Osteoblast (primary cell): ENCODE measurements around the gene NOC4L. TPM values are rescaled to one million over a fixed set of nuclear protein-coding genes. Genes with fewer than 3 reads are reported as not detected.

Experiments used
- DNase-seq: peaks from one replicate; pipeline ENCODE4 v3.0.0; 2011; ENCODE audit warnings: low spot score, mixed read lengths; ENCODE audit not compliant: insufficient read length; ENCODE audit errors: missing footprints
- H2AFZ ChIP-seq: 2 replicates; pipeline ENCODE4 v1.6.0; 2011; ENCODE audit warnings: mild to moderate bottlenecking, low read length
- H3K27ac ChIP-seq: 2 replicates; pipeline ENCODE4 v1.5.1; 2011; ENCODE audit warnings: mild to moderate bottlenecking, low read depth, low read length, moderate library complexity
- H3K27me3 ChIP-seq: 2 replicates; pipeline ENCODE4 v1.6.0; 2012; ENCODE audit warnings: mild to moderate bottlenecking, control low read depth, inconsistent platforms, low read length, moderate library complexity; ENCODE audit not compliant: insufficient read depth
- H3K36me3 ChIP-seq: 2 replicates; pipeline ENCODE4 v1.5.1; 2011; ENCODE audit warnings: mild to moderate bottlenecking, low read length, control low read depth, moderate library complexity; ENCODE audit not compliant: insufficient read depth
- H3K4me1 ChIP-seq: 2 replicates; pipeline ENCODE4 v1.5.1; 2011; ENCODE audit warnings: mild to moderate bottlenecking, low read length, control low read depth, moderate library complexity; ENCODE audit not compliant: insufficient read depth
- H3K4me2 ChIP-seq: 2 replicates; pipeline ENCODE4 v1.6.0; 2011; ENCODE audit warnings: mild to moderate bottlenecking, low read length; ENCODE audit not compliant: insufficient read depth
- H3K4me3 ChIP-seq: fragments of 200-600 bp; sonication (generic); 3 replicates; pipeline ENCODE4 v1.5.1; 2012; ENCODE audit warnings: mild to moderate bottlenecking, low read length, inconsistent platforms; ENCODE audit not compliant: insufficient read depth
- H3K79me2 ChIP-seq: 2 replicates; pipeline ENCODE4 v1.6.0; 2012; ENCODE audit warnings: mild to moderate bottlenecking, low read length, control low read depth, inconsistent platforms; ENCODE audit not compliant: insufficient read depth
- H3K9me3 ChIP-seq: 2 replicates; pipeline ENCODE4 v1.5.1; 2011; ENCODE audit warnings: low read depth, low read length, control low read depth
- H4K20me1 ChIP-seq: 2 replicates; pipeline ENCODE4 v1.6.0; 2012; ENCODE audit warnings: mild to moderate bottlenecking, low read length, control low read depth; ENCODE audit not compliant: insufficient read depth
- total RNA-seq: library from RNA; depleted of rRNA; stranded (reverse); fragments of >200 nt; gene quantifications from 2 replicates; pipeline ENCODE4 v1.2.3, GENCODE V29; 2012
- TF ChIP-seq, protein P1 (sequence below): IDR thresholded peaks from 2 replicates; pipeline ENCODE4 v1.5.1; 2011; ENCODE audit warnings: mild to moderate bottlenecking, low read depth, low read length, moderate library complexity; ENCODE audit errors: extremely low read depth

The NOC4L gene
- total RNA-seq, 1 donor = 11.2 TPM

DNA sequence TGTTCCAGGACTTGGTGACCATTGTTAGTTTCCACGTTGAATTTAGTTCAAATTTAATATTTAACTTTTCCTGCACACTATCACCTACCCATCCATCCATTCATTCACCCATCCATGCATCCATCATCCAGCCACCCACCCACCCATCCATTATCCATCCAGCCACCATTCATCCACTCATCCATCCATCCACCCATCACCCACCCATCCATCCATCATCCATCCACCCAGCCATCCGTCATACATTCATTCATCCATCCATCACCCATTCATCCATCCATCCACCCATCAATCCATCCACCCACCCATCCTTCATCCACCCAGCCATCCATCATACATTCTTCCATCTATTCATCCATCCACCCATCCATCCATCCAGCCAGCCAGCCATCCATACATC, 21.8 kb downstream of the NOC4L start:
- Histone ChIP-seq H3K27me3 (no peaks in the 10 kb centered on the region), H3K27ac (no peak overlapping the region), H3K4me1 (peaks cover 28% of the 10 kb centered on the region), H3K4me2 (no peak overlapping the region), H2AFZ (no peak overlapping the region), H3K9me3 (no peaks in the 10 kb centered on the region), H3K79me2 (no peaks in the 10 kb centered on the region), H4K20me1 (no peaks in the 10 kb centered on the region), H3K4me3 (no peak overlapping the region), H3K36me3 (no peaks in the 10 kb centered on the region)
- DNase-seq = no peak
- TF ChIP-seq, protein P1, sequence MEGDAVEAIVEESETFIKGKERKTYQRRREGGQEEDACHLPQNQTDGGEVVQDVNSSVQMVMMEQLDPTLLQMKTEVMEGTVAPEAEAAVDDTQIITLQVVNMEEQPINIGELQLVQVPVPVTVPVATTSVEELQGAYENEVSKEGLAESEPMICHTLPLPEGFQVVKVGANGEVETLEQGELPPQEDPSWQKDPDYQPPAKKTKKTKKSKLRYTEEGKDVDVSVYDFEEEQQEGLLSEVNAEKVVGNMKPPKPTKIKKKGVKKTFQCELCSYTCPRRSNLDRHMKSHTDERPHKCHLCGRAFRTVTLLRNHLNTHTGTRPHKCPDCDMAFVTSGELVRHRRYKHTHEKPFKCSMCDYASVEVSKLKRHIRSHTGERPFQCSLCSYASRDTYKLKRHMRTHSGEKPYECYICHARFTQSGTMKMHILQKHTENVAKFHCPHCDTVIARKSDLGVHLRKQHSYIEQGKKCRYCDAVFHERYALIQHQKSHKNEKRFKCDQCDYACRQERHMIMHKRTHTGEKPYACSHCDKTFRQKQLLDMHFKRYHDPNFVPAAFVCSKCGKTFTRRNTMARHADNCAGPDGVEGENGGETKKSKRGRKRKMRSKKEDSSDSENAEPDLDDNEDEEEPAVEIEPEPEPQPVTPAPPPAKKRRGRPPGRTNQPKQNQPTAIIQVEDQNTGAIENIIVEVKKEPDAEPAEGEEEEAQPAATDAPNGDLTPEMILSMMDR = no peak

DNA sequence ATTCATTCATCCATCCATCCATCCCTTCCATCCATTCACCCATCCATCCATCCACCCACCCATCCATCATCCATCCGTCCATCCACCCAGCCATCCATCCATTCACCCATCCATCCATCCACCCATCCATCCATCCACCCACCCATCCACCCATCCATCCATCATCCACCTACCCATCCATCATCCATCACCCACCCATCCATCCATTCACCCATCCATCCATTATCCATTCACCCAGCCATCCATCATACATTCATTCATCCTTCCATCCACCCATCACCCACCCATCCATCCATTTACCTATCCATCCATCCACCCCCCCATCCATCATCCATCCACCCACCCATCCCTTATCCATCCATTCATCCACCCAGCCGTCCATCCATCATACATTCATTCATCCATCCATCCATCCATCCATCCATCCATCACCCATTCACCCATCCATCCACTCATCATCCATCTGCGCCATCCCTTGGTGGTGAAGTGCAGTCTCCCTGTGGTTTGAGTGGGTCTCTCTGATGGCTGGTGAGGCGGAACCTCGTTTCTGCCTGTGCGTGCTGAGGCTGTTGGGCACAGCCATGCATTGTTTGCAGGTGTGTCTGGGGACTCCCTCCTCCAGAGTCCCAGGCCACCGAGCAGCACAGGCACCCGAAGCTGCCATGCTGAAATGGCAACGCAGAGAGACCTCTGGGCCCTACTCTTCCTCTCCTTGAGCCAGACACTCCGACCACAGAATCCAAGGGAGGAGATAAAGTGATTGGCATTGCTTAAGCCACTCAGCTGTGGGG, 22.7 kb downstream of the NOC4L start:
- no peaks in the 10 kb centered on the region for H3K9me3 ChIP-seq
- H3K4me1 ChIP-seq = peaks cover 27% of the 10 kb centered on the region
- no peaks in the 10 kb centered on the region for H3K27me3 ChIP-seq
- TF ChIP-seq, protein P1 = no peak
- no peak for DNase-seq
- H3K4me3 ChIP-seq = no peak overlapping the region
- no peak overlapping the region for H3K27ac ChIP-seq
- H3K79me2 ChIP-seq = no peaks in the 10 kb centered on the region
- H4K20me1 ChIP-seq = no peaks in the 10 kb centered on the region
- H3K4me2 ChIP-seq = no peak overlapping the region
- H2AFZ ChIP-seq = no peak overlapping the region
- H3K36me3 ChIP-seq = no peaks in the 10 kb centered on the region

DNA sequence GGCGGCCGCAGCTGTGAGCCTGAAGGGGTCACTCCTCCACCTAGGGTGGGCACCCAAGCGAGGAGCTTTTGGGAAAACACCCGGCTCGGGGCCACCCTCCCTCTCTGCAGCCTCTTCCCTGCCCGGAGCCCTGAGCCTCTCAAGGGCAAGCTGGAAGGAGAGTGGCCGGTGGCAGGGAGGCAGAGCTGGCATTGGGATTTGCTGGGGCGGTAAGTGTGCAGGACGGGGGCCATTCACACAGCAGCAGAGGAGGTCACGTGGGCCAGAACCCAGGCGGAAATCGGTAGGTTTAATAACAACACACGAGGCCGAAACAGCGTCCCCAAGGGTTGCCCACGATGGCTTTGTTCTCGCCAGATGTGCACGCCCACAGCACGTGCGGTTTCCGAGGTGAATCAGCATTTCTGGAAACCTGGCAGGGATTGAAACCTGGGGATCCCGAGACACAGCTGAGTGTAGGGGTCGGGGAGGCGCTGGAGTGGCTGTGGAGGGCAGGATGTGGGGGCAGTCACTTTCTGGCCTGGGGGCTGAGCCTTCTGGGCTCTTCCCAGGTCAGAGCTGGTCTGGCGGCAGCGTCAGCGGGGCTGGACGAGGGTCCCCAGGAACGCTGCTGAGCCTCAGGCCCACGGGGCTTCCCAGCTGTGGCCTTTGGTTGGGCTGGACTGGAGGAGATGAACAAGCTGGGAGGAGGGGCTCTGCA, 23.5 kb downstream of the NOC4L start:
- H3K79me2 ChIP-seq = no peaks in the 10 kb centered on the region
- no peak overlapping the region for H3K4me3 ChIP-seq
- no peak for DNase-seq
- TF ChIP-seq, protein P1 = no peak
- H3K27ac ChIP-seq = no peak overlapping the region
- no peak overlapping the region for H3K4me2 ChIP-seq
- H3K9me3 ChIP-seq = no peaks in the 10 kb centered on the region
- no peak overlapping the region for H2AFZ ChIP-seq
- no peaks in the 10 kb centered on the region for H3K36me3 ChIP-seq
- H3K4me1 ChIP-seq = peaks cover 20% of the 10 kb centered on the region
- no peaks in the 10 kb centered on the region for H3K27me3 ChIP-seq
- H4K20me1 ChIP-seq = no peaks in the 10 kb centered on the region
